Measurements from ENCODE around the gene CAPSL. TPM values are rescaled to one million over a fixed set of nuclear protein-coding genes. Genes with fewer than 3 reads are reported as not detected.

The CAPSL gene
- total RNA-seq, 1 donor from 2014 or later, result not detected

- Histone ChIP-seq H3K9me3 (ENCODE audit: control insufficient read depth in 3 of 3, low read length in 3 of 3) (no peaks in the 10 kb centered on the region), H3K9ac (ENCODE audit: low read depth in 1 of 3, low read length in 3 of 3) (no peak overlapping the region), H3K4me1 (ENCODE audit: control insufficient read depth in 3 of 3, insufficient read depth in 3 of 3, low read length in 3 of 3) (no peaks in the 10 kb centered on the region), H3K27me3 (ENCODE audit: control insufficient read depth in 3 of 3, insufficient read depth in 3 of 3, low read length in 3 of 3) (no peaks in the 10 kb centered on the region), H3K36me3 (ENCODE audit: control insufficient read depth in 3 of 3, insufficient read depth in 3 of 3, low read length in 3 of 3) (no peaks in the 10 kb centered on the region), H3K27ac (ENCODE audit: low read depth, low read length) (no peak overlapping the region), H3K4me3 (ENCODE audit: low read length in 3 of 3) (no peak overlapping the region)
Measured at GRCh38 chr5:35879649-35880048, 58.8 kb downstream of the CAPSL start.

DNA sequence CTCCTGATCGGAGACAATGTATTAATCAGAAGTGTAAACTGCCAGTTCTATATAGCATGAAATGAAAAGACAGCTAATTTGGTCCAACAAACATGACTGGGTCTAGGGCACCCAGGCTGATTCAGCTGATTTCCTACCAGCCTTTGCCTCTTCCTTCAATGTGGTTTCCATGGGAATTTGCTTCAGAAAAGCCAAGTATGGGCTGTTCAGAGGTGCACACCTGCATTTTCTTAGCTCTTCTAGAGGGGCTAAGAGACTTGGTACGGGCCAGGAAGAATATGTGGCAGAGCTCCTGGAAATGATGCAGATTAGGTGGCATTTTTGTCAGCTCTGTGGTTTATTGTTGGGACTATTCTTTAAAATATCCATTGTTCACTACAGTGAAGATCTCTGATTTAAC, 59.3 kb downstream of the CAPSL start:
- H3K27me3 ChIP-seq (ENCODE audit: control insufficient read depth in 3 of 3, insufficient read depth in 3 of 3, low read length in 3 of 3), result no peaks in the 10 kb centered on the region
- no peak overlapping the region for H3K27ac ChIP-seq (ENCODE audit: low read depth, low read length)
- no peaks in the 10 kb centered on the region for H3K4me1 ChIP-seq (ENCODE audit: control insufficient read depth in 3 of 3, insufficient read depth in 3 of 3, low read length in 3 of 3)
- H3K9me3 ChIP-seq (ENCODE audit: control insufficient read depth in 3 of 3, low read length in 3 of 3), result no peaks in the 10 kb centered on the region
- no peak overlapping the region for H3K4me3 ChIP-seq (ENCODE audit: low read length in 3 of 3)
- no peaks in the 10 kb centered on the region for H3K36me3 ChIP-seq (ENCODE audit: control insufficient read depth in 3 of 3, insufficient read depth in 3 of 3, low read length in 3 of 3)
- H3K9ac ChIP-seq (ENCODE audit: low read depth in 1 of 3, low read length in 3 of 3), result no peak overlapping the region

DNA sequence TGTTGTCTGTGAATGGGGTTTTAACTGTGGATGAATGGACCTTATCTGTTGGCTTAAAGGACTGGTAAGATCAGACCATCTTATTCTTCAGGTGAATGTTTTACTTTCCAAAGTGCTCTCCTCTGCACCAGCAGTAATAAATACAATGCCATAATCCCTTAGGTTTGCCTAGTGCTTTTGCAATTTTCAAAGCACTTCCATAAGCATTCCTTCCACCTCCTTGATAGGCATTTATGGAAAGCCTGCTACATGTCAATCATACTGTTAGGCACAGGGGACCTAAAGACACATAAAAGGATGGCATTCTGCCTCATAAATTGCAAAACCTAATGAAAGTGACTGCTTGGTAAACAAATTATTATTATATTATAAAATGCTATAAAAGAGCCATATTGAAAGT, 60.3 kb downstream of the CAPSL start:
- Histone ChIP-seq H3K27me3 (ENCODE audit: control insufficient read depth in 3 of 3, insufficient read depth in 3 of 3, low read length in 3 of 3) (no peaks in the 10 kb centered on the region), H3K9ac (ENCODE audit: low read depth in 1 of 3, low read length in 3 of 3) (no peak overlapping the region), H3K4me3 (ENCODE audit: low read length in 3 of 3) (no peak overlapping the region), H3K4me1 (ENCODE audit: control insufficient read depth in 3 of 3, insufficient read depth in 3 of 3, low read length in 3 of 3) (no peaks in the 10 kb centered on the region), H3K36me3 (ENCODE audit: control insufficient read depth in 3 of 3, insufficient read depth in 3 of 3, low read length in 3 of 3) (no peaks in the 10 kb centered on the region), H3K9me3 (ENCODE audit: control insufficient read depth in 3 of 3, low read length in 3 of 3) (no peaks in the 10 kb centered on the region), H3K27ac (ENCODE audit: low read depth, low read length) (no peak overlapping the region)

DNA sequence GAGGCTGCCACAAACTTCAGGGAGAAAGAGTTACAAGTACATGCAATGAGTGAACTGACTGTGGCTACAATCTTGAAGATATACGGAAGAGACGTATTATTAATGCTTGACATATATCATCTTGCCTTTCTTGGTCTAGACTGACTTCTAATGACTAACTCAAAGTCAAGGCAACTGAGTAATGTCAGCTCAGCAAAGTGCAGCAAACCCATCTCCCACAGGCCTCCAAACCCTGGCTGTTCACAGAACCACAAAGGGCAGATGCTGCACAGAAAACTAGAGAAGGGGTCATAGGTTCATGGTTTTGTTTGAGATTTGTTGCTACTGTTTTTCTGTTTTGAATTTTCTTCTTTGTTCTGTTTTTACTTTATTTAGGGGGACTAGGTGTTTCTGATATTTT, 60.8 kb downstream of the CAPSL start:
- H3K9ac ChIP-seq (ENCODE audit: low read depth in 1 of 3, low read length in 3 of 3), result no peak overlapping the region
- no peaks in the 10 kb centered on the region for H3K9me3 ChIP-seq (ENCODE audit: control insufficient read depth in 3 of 3, low read length in 3 of 3)

DNA sequence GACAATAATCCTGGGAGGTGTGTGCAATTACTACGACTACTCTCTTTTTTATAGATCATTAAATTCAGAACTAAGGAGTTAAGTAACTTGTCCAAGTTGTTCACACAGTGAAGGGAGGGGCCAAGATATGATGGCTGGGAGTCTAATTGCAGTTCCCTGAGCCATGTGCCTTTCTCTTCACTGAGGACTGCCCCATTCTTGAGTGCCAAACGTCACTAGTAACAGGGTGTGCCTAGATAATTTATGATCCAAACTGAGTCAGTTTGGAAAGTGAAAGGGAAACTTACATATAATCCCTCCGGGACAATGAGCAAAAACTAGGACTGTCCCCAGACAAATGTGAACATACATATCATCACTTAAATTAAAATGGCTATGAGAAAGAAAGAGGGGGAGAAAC, 61.5 kb downstream of the CAPSL start:
- Histone ChIP-seq H3K9ac (ENCODE audit: low read depth in 1 of 3, low read length in 3 of 3) (no peak overlapping the region), H3K27me3 (ENCODE audit: control insufficient read depth in 3 of 3, insufficient read depth in 3 of 3, low read length in 3 of 3) (no peaks in the 10 kb centered on the region), H3K27ac (ENCODE audit: low read depth, low read length) (no peak overlapping the region), H3K9me3 (ENCODE audit: control insufficient read depth in 3 of 3, low read length in 3 of 3) (no peaks in the 10 kb centered on the region), H3K4me3 (ENCODE audit: low read length in 3 of 3) (no peak overlapping the region), H3K36me3 (ENCODE audit: control insufficient read depth in 3 of 3, insufficient read depth in 3 of 3, low read length in 3 of 3) (no peaks in the 10 kb centered on the region), H3K4me1 (ENCODE audit: control insufficient read depth in 3 of 3, insufficient read depth in 3 of 3, low read length in 3 of 3) (no peaks in the 10 kb centered on the region)

More for the DNA sequence above, 60.8 kb downstream of the CAPSL start:
- no peaks in the 10 kb centered on the region for H3K27me3 ChIP-seq (ENCODE audit: control insufficient read depth in 3 of 3, insufficient read depth in 3 of 3, low read length in 3 of 3)
- no peak overlapping the region for H3K27ac ChIP-seq (ENCODE audit: low read depth, low read length)
- H3K4me3 ChIP-seq (ENCODE audit: low read length in 3 of 3), result no peak overlapping the region
- no peaks in the 10 kb centered on the region for H3K4me1 ChIP-seq (ENCODE audit: control insufficient read depth in 3 of 3, insufficient read depth in 3 of 3, low read length in 3 of 3)
- H3K36me3 ChIP-seq (ENCODE audit: control insufficient read depth in 3 of 3, insufficient read depth in 3 of 3, low read length in 3 of 3), result no peaks in the 10 kb centered on the region

DNA sequence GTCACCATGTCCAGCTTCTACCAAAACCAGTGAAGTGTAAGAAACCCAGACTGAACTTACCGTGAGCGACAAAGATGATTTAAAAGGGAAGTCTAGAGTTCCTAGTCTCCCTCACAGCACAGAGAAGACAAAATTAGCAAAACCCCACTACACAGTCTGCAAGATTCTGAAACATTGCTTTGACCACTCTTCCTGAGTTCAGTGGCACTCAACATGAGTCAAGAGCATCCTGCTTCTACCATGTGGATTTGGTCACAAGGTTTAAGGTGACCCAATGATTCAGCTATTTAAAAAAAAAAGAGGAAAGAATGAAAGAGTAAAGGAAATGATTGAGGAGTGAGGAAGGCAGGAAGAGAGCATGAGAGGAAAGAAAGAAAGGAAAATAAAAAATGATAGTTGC, 62.0 kb downstream of the CAPSL start:
- no peaks in the 10 kb centered on the region for H3K9me3 ChIP-seq (ENCODE audit: control insufficient read depth in 3 of 3, low read length in 3 of 3)
- H3K9ac ChIP-seq (ENCODE audit: low read depth in 1 of 3, low read length in 3 of 3), result no peak overlapping the region
- H3K4me3 ChIP-seq (ENCODE audit: low read length in 3 of 3), result no peak overlapping the region
- no peaks in the 10 kb centered on the region for H3K27me3 ChIP-seq (ENCODE audit: control insufficient read depth in 3 of 3, insufficient read depth in 3 of 3, low read length in 3 of 3)
- no peak overlapping the region for H3K27ac ChIP-seq (ENCODE audit: low read depth, low read length)
- H3K36me3 ChIP-seq (ENCODE audit: control insufficient read depth in 3 of 3, insufficient read depth in 3 of 3, low read length in 3 of 3), result no peaks in the 10 kb centered on the region
- H3K4me1 ChIP-seq (ENCODE audit: control insufficient read depth in 3 of 3, insufficient read depth in 3 of 3, low read length in 3 of 3), result no peaks in the 10 kb centered on the region

GRCh38 chr5:35870605-35871004, 67.8 kb downstream of the CAPSL start:
- no peaks in the 10 kb centered on the region for H3K27me3 ChIP-seq (ENCODE audit: control insufficient read depth in 3 of 3, insufficient read depth in 3 of 3, low read length in 3 of 3)
- H3K9ac ChIP-seq (ENCODE audit: low read depth in 1 of 3, low read length in 3 of 3), result no peak overlapping the region
- H3K27ac ChIP-seq (ENCODE audit: low read depth, low read length), result no peak overlapping the region
- H3K4me1 ChIP-seq (ENCODE audit: control insufficient read depth in 3 of 3, insufficient read depth in 3 of 3, low read length in 3 of 3), result no peaks in the 10 kb centered on the region
- H3K9me3 ChIP-seq (ENCODE audit: control insufficient read depth in 3 of 3, low read length in 3 of 3), result no peaks in the 10 kb centered on the region
- no peak overlapping the region for H3K4me3 ChIP-seq (ENCODE audit: low read length in 3 of 3)
- no peaks in the 10 kb centered on the region for H3K36me3 ChIP-seq (ENCODE audit: control insufficient read depth in 3 of 3, insufficient read depth in 3 of 3, low read length in 3 of 3)

DNA sequence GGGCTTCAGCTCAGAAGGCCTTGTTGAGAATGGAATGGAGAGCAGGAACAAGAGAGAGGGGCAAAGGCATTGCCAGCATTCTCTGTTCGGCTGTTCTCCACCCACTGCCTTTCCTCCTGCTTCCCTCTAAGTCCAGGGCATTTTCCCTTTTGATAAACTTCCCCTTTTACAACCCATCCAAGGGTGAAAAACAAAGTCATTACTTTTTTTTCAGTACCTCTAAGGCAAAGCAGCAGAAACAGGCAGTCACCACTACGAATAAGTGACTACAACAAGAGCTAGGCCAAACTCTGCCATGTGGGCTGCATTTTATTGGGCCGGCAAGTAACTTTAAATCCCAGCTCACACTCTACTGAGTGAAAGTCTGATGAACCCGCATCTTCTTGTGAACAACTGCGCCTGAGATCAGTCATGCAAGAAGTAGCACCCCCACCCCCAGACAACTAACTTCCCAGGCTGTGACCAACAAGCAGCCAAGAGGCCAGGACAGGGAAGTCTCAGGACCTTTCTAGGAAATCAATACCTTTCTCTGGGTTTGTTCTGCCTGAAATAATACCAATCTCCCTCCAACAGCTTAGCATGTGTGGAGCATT, 68.6 kb downstream of the CAPSL start:
- no peaks in the 10 kb centered on the region for H3K36me3 ChIP-seq (ENCODE audit: control insufficient read depth in 3 of 3, insufficient read depth in 3 of 3, low read length in 3 of 3)
- no peaks in the 10 kb centered on the region for H3K4me1 ChIP-seq (ENCODE audit: control insufficient read depth in 3 of 3, insufficient read depth in 3 of 3, low read length in 3 of 3)
- H3K4me3 ChIP-seq (ENCODE audit: low read length in 3 of 3), result no peak overlapping the region
- H3K9me3 ChIP-seq (ENCODE audit: control insufficient read depth in 3 of 3, low read length in 3 of 3), result no peaks in the 10 kb centered on the region
- H3K9ac ChIP-seq (ENCODE audit: low read depth in 1 of 3, low read length in 3 of 3), result no peak overlapping the region
- H3K27ac ChIP-seq (ENCODE audit: low read depth, low read length), result no peak overlapping the region
- H3K27me3 ChIP-seq (ENCODE audit: control insufficient read depth in 3 of 3, insufficient read depth in 3 of 3, low read length in 3 of 3), result no peaks in the 10 kb centered on the region

GRCh38 chr5:35867998-35868397, 70.4 kb downstream of the CAPSL start:
- H3K27ac ChIP-seq (ENCODE audit: low read depth, low read length), result no peak overlapping the region
- H3K4me1 ChIP-seq (ENCODE audit: control insufficient read depth in 3 of 3, insufficient read depth in 3 of 3, low read length in 3 of 3), result no peaks in the 10 kb centered on the region
- no peaks in the 10 kb centered on the region for H3K36me3 ChIP-seq (ENCODE audit: control insufficient read depth in 3 of 3, insufficient read depth in 3 of 3, low read length in 3 of 3)
- H3K9me3 ChIP-seq (ENCODE audit: control insufficient read depth in 3 of 3, low read length in 3 of 3), result no peaks in the 10 kb centered on the region
- no peaks in the 10 kb centered on the region for H3K27me3 ChIP-seq (ENCODE audit: control insufficient read depth in 3 of 3, insufficient read depth in 3 of 3, low read length in 3 of 3)
- no peak overlapping the region for H3K9ac ChIP-seq (ENCODE audit: low read depth in 1 of 3, low read length in 3 of 3)
- no peak overlapping the region for H3K4me3 ChIP-seq (ENCODE audit: low read length in 3 of 3)

- H3K9ac ChIP-seq (ENCODE audit: low read depth in 1 of 3, low read length in 3 of 3), result no peak overlapping the region
- H3K4me3 ChIP-seq (ENCODE audit: low read length in 3 of 3), result no peak overlapping the region
- no peak overlapping the region for H3K27ac ChIP-seq (ENCODE audit: low read depth, low read length)
- H3K36me3 ChIP-seq (ENCODE audit: control insufficient read depth in 3 of 3, insufficient read depth in 3 of 3, low read length in 3 of 3), result no peaks in the 10 kb centered on the region
- H3K4me1 ChIP-seq (ENCODE audit: control insufficient read depth in 3 of 3, insufficient read depth in 3 of 3, low read length in 3 of 3), result no peaks in the 10 kb centered on the region
- no peaks in the 10 kb centered on the region for H3K9me3 ChIP-seq (ENCODE audit: control insufficient read depth in 3 of 3, low read length in 3 of 3)
- no peaks in the 10 kb centered on the region for H3K27me3 ChIP-seq (ENCODE audit: control insufficient read depth in 3 of 3, insufficient read depth in 3 of 3, low read length in 3 of 3)
Measured at GRCh38 chr5:35863159-35863558, 75.3 kb downstream of the CAPSL start.

- no peak overlapping the region for H3K9ac ChIP-seq (ENCODE audit: low read depth in 1 of 3, low read length in 3 of 3)
- H3K27me3 ChIP-seq (ENCODE audit: control insufficient read depth in 3 of 3, insufficient read depth in 3 of 3, low read length in 3 of 3), result no peaks in the 10 kb centered on the region
- no peak overlapping the region for H3K4me3 ChIP-seq (ENCODE audit: low read length in 3 of 3)
- H3K4me1 ChIP-seq (ENCODE audit: control insufficient read depth in 3 of 3, insufficient read depth in 3 of 3, low read length in 3 of 3), result no peaks in the 10 kb centered on the region
- H3K9me3 ChIP-seq (ENCODE audit: control insufficient read depth in 3 of 3, low read length in 3 of 3), result no peaks in the 10 kb centered on the region
- no peak overlapping the region for H3K27ac ChIP-seq (ENCODE audit: low read depth, low read length)
- no peaks in the 10 kb centered on the region for H3K36me3 ChIP-seq (ENCODE audit: control insufficient read depth in 3 of 3, insufficient read depth in 3 of 3, low read length in 3 of 3)
Measured at GRCh38 chr5:35862126-35862525, 76.3 kb downstream of the CAPSL start.

Measured in skeletal muscle tissue (tissue), 4 donors.